Skeletal muscle tissue (tissue), 4 donors: ENCODE measurements around the gene CCL13. TPM values are rescaled to one million over a fixed set of nuclear protein-coding genes. Genes with fewer than 3 reads are reported as not detected.

Source experiments
- H3K27ac ChIP-seq: one replicate; pipeline ENCODE4 v1.7.0; 2013; ENCODE audit warnings: mild to moderate bottlenecking, low read depth, low read length, inconsistent platforms
- H3K27me3 ChIP-seq, 3 donors: one replicate each; pipeline ENCODE4 v1.7.0; 2013; ENCODE audit warnings: low read length in 3 of 3; ENCODE audit not compliant: control insufficient read depth in 3 of 3, insufficient read depth in 3 of 3
- H3K36me3 ChIP-seq, 3 donors: one replicate each; pipeline ENCODE4 v1.7.0; 2013; ENCODE audit warnings: low read length in 3 of 3; ENCODE audit not compliant: control insufficient read depth in 3 of 3, insufficient read depth in 3 of 3
- H3K4me1 ChIP-seq, 3 donors: one replicate each; pipeline ENCODE4 v1.7.0; 2013; ENCODE audit warnings: low read length in 3 of 3, mild to moderate bottlenecking in 3 of 3; ENCODE audit not compliant: control insufficient read depth in 3 of 3, insufficient read depth in 3 of 3
- H3K4me3 ChIP-seq, 3 donors: one replicate each; pipeline ENCODE4 v1.7.0; 2013; ENCODE audit warnings: low read length in 3 of 3
- H3K9ac ChIP-seq, 3 donors: one replicate each; pipeline ENCODE4 v1.7.0; 2013; ENCODE audit warnings: low read length in 3 of 3, mild to moderate bottlenecking in 3 of 3, moderate library complexity in 2 of 3, low read depth in 1 of 3
- H3K9me3 ChIP-seq, 3 donors: one replicate each; pipeline ENCODE4 v1.7.0; 2013; ENCODE audit warnings: low read length in 3 of 3; ENCODE audit not compliant: control insufficient read depth in 3 of 3
- total RNA-seq: library from RNA; depleted of rRNA; stranded (reverse); fragments of >200 nt; gene quantifications from one replicate; pipeline ENCODE4 v1.2.3, GENCODE V29; 2014
- donor health status: Osteomylitis.

CCL13 gene
- total RNA-seq, result 3.7 TPM

DNA sequence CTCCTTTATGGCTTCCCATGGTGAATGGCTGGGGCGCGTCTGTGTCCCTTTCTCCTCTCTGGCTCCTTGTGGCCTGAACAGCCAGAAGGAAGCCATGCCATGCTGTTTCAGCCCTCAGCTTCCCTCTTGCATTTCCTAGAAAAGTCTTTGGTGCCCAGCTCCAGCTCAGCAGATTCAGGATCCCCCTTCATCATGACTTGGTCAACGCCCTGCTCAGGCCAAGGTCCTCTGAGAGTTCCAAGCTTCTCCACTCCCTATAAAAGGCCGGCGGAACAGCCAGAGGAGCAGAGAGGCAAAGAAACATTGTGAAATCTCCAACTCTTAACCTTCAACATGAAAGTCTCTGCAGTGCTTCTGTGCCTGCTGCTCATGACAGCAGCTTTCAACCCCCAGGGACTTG, at the start of gene CCL13:
CCL13 (plus strand) TSS at position 287 of the 400 bp plus-strand sequence; CDS start at position 334, 47 bp downstream.
- Histone ChIP-seq H3K27me3 (no peaks in the 10 kb centered on the region), H3K4me3 (no peak within 1 kb of the TSS), H3K4me1 (no peaks in the 10 kb centered on the region), H3K36me3 (no peaks in the 10 kb centered on the region), H3K9ac (no peak within 1 kb of the TSS), H3K9me3 (peaks cover 0 to 4% (median 0%) of the 10 kb centered on the region in 3 donors), H3K27ac (no peak within 1 kb of the TSS)

DNA sequence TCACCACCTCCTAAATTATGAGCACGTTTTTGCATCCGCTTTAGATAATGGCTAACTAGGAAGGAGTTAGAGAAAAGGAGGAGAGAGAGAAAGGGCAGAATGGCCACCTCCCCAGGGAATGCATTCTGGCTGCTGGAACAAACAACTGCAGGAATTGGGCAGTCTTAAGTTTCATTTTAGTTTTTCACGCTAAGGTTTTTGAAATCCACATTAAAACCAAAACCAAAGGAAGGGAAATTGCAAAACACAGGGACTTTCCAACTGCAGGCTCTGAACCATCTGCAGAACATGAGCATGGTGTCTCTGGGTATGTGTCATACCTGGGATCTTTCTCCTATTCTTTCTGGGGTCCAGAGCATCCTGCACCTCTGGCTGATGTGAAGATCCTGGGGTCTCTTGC, 49.2 kb upstream of the CCL13 start:
- H3K36me3 ChIP-seq, result no peaks in the 10 kb centered on the region
- H3K27me3 ChIP-seq, result no peaks in the 10 kb centered on the region
- H3K9me3 ChIP-seq, result no peaks in the 10 kb centered on the region
- H3K27ac ChIP-seq, result peak overlapping the region; percentile 15
- H3K4me1 ChIP-seq, result peaks cover 9 to 18% (median 15%) of the 10 kb centered on the region in 3 donors
- no peak overlapping the region for H3K4me3 ChIP-seq
- no peak overlapping the region for H3K9ac ChIP-seq

DNA sequence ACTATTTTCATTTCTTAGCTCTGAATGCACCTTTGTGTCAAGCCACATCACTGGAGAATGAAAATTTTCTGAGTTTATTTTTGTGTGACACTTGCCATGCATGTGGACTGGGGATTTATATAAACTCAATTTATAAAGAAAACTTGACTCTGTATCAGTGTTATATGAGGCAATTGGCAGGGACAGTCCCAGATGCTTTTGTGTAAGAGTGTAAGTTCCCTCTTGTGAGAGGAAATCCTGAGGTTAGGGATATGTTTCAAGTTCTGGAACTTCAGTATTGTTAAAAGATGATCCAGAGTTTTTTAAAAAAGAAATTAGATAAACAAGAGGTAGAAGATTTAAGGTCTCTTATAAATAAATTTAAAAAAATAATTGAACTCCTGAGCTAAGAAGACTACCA, 47.9 kb upstream of the CCL13 start:
- Histone ChIP-seq H3K4me1 (peaks cover 11 to 18% (median 14%) of the 10 kb centered on the region in 3 donors), H3K27ac (no peak overlapping the region), H3K9me3 (no peaks in the 10 kb centered on the region), H3K4me3 (no peak overlapping the region), H3K27me3 (no peaks in the 10 kb centered on the region), H3K36me3 (no peaks in the 10 kb centered on the region), H3K9ac (no peak overlapping the region)

DNA sequence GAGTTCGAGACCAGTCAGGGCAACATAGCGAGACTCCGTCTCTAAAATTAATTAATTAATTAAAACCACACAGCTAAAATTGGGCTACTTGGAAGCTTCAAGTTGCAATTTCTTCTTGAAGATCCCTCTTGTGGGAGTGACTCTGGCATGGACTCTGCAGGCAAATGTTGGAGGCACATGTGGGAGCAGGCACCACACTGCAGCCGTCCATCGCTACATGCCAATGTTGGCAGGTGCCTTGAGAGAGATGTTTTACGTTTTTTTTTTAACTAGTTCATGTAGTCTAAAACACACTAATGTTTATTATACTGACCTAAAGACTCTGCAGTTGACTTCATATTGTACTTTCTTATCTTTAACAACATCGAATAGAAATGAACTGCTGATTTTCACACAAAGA, 45.0 kb upstream of the CCL13 start:
- Histone ChIP-seq H3K27me3 (no peaks in the 10 kb centered on the region), H3K27ac (no peak overlapping the region), H3K9ac (no peak overlapping the region), H3K36me3 (no peaks in the 10 kb centered on the region), H3K9me3 (no peaks in the 10 kb centered on the region), H3K4me1 (peaks cover 14 to 18% (median 15%) of the 10 kb centered on the region in 3 donors), H3K4me3 (no peak overlapping the region)

DNA sequence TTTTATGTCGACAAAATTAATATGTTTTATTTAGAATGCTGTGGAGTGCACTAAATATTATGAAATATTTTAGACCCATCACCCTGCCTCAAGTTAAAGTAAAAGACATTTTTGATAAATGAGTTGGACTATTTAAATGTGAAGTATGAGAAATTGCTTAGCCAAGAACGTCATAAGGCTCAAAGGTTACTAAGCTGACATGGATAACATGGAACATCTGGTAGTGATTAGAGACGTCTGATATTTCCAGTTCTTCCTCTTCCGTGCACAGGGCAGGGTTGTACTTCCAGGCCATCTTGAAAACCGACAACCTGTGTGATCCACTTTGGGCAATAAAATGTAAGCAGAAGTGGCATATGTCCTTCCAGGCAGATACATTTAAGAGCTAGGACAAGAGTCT, 44.2 kb upstream of the CCL13 start:
- Histone ChIP-seq H3K27ac (peak overlapping the region; percentile 17), H3K4me1 (peaks cover 7 to 13% (median 12%) of the 10 kb centered on the region in 3 donors)

DNA sequence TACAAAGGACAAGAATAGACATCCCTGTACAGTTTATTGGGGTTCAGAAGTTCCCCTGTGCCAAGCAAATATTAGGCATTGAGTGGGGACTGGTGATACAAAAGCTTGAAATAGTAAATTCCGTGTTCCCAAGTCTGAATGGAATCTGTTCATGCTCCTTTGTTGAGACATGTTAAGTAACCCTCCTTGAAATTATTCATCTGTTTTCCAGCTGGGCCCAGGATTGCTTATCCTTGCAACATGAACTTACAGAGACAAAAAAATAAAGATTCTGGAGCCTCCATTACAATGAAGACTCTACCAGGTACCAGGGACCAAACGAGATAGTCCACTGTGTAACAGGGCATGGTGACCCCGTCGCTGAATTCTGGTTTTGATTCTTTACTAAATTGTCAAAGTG, 43.1 kb upstream of the CCL13 start:
- Histone ChIP-seq H3K27ac (no peak overlapping the region), H3K9ac (no peak overlapping the region), H3K4me1 (peaks cover 0 to 7% (median 6%) of the 10 kb centered on the region in 3 donors)

More for the DNA sequence above, 44.2 kb upstream of the CCL13 start:
- Histone ChIP-seq H3K4me3 (no peak overlapping the region), H3K9me3 (no peaks in the 10 kb centered on the region), H3K27me3 (no peaks in the 10 kb centered on the region), H3K9ac (no peak overlapping the region), H3K36me3 (no peaks in the 10 kb centered on the region)

DNA sequence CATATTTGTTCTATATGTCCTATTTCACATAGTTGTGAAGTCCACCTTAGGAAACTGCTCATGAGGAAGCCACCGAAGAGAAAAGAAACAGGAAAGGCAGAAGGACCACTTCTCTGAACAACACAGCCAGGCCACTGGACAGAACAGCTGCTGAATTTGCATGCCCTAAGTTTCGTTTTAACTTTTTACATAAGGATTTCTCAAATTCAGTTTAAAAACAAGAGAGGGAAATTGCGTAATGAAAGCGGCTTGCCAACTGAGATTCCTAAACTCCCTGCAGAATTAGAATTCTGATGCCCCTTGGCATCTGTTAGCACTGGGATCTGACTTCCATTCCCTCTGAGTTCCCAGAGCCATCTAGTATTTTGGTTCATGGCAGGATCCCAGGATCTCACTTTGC, 42.0 kb upstream of the CCL13 start:
- Histone ChIP-seq H3K9me3 (no peaks in the 10 kb centered on the region), H3K9ac (peak overlapping the region in 1 of 3 donors; percentile 11), H3K27me3 (no peaks in the 10 kb centered on the region), H3K4me3 (no peak overlapping the region), H3K27ac (peak overlapping the region; percentile 68), H3K4me1 (peaks cover 1 to 7% (median 6%) of the 10 kb centered on the region in 3 donors), H3K36me3 (no peaks in the 10 kb centered on the region)

More for the DNA sequence above, 43.1 kb upstream of the CCL13 start:
- H3K9me3 ChIP-seq, result no peaks in the 10 kb centered on the region
- no peaks in the 10 kb centered on the region for H3K27me3 ChIP-seq
- no peak overlapping the region for H3K4me3 ChIP-seq
- no peaks in the 10 kb centered on the region for H3K36me3 ChIP-seq

DNA sequence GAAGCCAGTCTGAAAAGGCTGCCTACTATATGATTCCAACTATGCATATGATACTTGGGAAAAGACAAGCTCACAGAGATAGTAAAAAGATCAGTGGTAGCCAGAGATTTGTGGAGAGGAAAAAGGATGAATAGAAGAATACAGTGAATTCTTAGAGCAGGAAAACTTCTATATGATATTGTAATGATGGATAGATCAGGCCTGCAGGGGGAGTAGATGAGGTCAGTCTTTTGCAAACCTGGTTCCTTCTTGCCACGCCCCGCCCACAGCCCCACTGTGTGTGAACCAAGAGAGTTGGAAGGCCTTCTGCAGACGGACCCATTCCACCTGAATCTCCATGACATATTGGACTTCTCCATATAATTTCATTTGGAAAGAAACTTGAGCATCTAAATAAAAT, 37.8 kb upstream of the CCL13 start:
- Histone ChIP-seq H3K4me3 (no peak overlapping the region), H3K9me3 (no peaks in the 10 kb centered on the region), H3K9ac (no peak overlapping the region), H3K27me3 (no peaks in the 10 kb centered on the region), H3K36me3 (no peaks in the 10 kb centered on the region), H3K27ac (peak overlapping the region; percentile 40), H3K4me1 (peaks cover 3 to 6% (median 6%) of the 10 kb centered on the region in 3 donors)

DNA sequence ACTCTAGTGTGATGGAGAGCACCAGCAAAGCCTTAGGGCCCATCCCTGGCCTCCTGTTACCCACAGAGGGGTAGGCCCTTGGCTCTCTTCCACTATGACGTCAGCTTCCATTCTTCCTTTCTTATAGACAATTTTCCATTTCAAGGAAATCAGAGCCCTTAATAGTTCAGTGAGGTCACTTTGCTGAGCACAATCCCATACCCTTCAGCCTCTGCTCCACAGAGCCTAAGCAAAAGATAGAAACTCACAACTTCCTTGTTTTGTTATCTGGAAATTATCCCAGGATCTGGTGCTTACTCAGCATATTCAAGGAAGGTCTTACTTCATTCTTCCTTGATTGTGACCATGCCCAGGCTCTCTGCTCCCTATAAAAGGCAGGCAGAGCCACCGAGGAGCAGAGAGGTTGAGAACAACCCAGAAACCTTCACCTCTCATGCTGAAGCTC, 37.2 kb upstream of the CCL13 start, which contains the start of gene CCL8:
CCL8 (plus strand) TSS at position 397 of the 445 bp plus-strand sequence. CDS start 67 bp downstream, outside the sequence.
- Histone ChIP-seq H3K9me3 (no peaks in the 10 kb centered on the region), H3K27me3 (no peaks in the 10 kb centered on the region), H3K4me3 (no peak within 1 kb of the TSS), H3K36me3 (no peaks in the 10 kb centered on the region), H3K4me1 (peaks cover 1 to 3% (median 2%) of the 10 kb centered on the region in 3 donors), H3K27ac (peak within 1 kb of the TSS; percentile 40), H3K9ac (no peak within 1 kb of the TSS)

DNA sequence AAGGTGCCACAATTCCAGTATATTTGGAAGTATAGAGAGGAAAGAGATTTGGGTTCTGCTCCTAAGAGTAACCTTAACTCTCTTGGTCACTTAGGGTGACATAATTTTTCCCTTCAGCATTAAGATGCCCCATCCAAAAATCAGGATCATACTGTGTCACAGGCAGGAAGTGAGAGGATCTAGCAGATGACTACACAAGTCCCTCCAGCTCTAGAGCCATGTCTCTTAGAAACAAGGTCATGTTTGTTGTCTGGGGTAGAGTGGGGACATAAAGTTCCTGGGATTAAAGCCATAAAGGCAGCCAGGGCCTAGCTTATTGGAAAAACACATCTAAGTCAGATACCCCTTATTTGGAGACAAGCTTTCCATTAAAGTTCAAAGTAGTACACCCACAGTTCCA, 34.3 kb upstream of the CCL13 start:
- peaks cover 0 to 3% (median 2%) of the 10 kb centered on the region in 3 donors for H3K4me1 ChIP-seq
- H3K27ac ChIP-seq, result peak overlapping the region; percentile 33
- no peak overlapping the region for H3K9ac ChIP-seq
- no peaks in the 10 kb centered on the region for H3K27me3 ChIP-seq
- no peak overlapping the region for H3K4me3 ChIP-seq
- H3K36me3 ChIP-seq, result no peaks in the 10 kb centered on the region
- no peaks in the 10 kb centered on the region for H3K9me3 ChIP-seq
